NCI-H1092 treated with DMSO at 0.1 percent for 48 hours (cell line): ENCODE data around the gene GRB10.
"Not testable (repeated sequence)": the region's sequence is repeated elsewhere in the genome, so short reads cannot be mapped to it uniquely, and the experiment has no call there.

ENCODE experiments used
- DNase-seq: peaks from one replicate; lab custom pipeline; 2025; lab: John Stamatoyannopoulos, UW

Gene GRB10

DNA sequence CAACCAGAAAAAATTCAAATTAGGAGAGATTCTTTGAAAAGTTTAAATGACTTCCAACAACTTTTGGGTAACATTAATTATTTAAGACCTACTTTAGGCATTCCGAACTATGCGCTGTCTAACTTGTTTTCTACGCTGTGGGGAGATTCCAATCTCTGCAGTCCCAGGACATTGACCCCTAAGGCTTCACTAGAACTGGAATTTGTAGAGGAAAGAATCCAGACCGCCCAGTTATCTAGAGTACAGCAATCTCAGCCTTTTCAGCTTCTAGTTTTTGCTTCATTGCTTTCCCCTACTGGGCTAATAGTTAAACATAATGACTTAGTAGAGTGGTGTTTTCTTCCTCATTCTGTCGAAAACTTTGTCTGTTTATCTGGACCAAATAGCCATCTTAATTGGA, 202.6 kb downstream of the GRB10 start:
- DNase-seq = no peak

DNA sequence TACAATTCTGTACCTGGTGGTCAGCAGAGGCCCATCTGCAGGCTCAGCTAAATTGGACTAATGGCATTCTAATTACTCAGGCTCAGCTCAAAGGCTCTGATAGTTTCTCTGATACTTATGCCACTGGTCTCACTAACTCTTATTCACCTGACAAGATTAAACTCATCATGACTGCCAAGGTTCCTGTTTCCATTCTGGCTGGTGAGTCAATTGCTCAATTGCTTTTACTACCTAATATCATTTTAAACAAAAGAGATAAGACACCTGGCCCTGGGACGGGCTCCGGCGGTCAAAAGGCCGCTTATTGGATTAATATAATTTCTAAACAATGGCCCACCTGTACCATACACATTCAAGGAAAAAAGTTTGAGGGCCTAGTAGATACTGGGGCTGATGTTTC, 204.6 kb downstream of the GRB10 start:
- not testable (repeated sequence) for DNase-seq

DNA sequence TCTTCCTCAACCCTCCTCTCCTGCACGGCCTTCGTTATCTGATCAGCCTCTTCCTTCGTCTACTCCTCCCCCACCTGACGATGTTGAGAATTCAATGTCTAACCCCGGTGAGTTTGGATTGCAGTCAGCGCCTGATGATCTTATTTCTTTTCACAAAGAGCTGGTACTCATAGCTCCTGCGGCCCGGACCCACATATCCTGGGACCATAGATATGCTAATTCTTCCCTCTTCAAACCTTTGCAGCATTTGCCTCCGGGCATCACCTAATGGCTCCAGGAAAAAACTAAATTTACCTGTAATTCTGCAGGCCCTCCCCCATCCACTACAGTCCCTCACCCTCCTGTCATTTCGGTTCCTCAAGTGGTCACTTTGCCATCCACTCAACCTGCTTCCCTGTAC, 205.1 kb downstream of the GRB10 start:
- DNase-seq = no peak

GRCh38 chr7:50576388-50576787, 206.3 kb downstream of the GRB10 start:
- not testable (repeated sequence) for DNase-seq

- DNase-seq = no peak
Observed at GRCh38 chr7:50567715-50568261, 214.9 kb downstream of the GRB10 start.

DNA sequence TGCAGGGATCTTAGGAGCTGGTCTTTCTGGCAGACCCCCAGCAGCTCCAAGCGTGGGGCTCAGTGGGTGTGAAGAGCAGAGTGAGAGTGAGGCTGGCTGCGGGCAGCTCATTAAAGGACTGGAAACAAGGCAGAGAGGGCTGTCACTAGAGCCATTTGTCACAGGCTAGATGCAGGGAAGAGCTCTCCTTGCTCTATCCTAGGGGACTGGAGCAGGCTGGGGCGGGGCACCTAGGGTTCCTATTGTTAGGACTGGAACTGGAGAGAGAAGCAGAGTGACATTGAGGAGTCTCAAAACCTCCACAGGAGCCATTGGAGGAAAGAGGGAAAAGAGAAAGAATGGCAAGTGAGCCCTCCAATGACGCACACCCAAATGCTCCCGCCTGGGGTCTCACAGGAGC, 216.7 kb downstream of the GRB10 start:
- DNase-seq = no peak

GRCh38 chr7:50565559-50565916, 217.2 kb downstream of the GRB10 start:
- no peak for DNase-seq

- DNase-seq = no peak
Observed at GRCh38 chr7:50564640-50565558, 217.8 kb downstream of the GRB10 start, which contains the start of gene DDC. Gene DDC, minus strand, starts transcription at chr7:50565405. Its CDS starts 21,320 bp downstream, at chr7:50544085.

GRCh38 chr7:50564171-50564570, 218.5 kb downstream of the GRB10 start:
- no peak for DNase-seq

DNA sequence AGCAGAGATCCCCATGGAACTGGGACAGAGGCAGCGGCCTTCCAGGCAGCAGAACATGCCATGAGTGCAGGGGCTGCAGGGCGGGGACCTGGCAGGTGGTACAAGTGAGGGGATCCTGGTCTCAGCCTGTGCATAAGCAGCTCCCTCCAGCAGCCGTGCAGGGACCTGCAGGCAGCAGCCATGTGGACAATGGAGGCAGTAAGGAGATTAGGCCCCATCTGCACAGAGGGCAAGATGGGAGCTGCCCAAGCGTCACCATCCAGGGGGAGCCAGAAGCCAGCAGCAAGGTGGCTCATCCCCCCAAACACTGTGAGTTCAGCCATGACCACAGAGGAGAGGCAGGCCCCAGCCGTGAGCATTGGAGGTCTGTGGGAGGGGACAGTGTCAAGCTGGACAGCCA, 220.6 kb downstream of the GRB10 start:
- peak; percentile 25 for DNase-seq

GRCh38 chr7:50560865-50561351, 221.8 kb downstream of the GRB10 start:
- peak; percentile 97 for DNase-seq

GRCh38 chr7:50559881-50560280, 222.8 kb downstream of the GRB10 start:
- no peak for DNase-seq

DNA sequence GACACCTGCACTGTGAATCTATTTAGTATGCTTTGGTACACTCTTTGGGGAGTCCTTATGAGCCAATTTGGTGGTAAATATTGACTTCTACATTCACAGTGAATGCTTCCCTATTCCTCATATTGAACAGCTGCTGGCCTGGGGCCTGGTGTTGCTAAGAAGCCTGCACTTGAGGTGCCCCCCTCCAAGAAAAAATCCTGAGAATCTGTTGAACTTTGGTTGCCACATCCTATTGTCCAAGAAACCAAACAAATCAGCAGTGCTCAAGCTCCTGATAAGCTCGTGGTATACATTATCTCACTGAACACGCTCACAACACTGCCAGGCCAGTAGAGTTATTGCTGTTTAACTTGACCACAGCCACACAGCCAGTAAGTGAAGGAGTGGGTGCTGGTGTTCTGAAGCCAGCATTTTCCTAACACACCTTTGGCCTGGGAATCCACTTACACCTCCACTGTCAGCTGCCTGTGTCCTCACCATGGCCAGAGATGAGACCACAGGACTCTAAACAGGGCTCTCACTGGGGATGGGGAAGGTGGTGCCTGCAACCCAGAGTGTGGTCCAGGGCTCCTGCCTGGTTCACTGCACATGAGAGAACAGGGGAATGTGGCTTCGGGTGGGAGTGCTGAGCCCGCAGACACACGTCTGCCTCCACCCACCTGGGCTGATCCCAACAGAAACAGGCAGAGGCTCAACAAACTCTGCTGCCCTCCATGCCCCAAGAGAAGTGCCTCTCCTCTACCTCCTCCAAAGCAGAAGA, 224.2 kb downstream of the GRB10 start:
- DNase-seq = peak; percentile 99

- no peak for DNase-seq
Observed at GRCh38 chr7:50557099-50557498, 225.6 kb downstream of the GRB10 start.

DNA sequence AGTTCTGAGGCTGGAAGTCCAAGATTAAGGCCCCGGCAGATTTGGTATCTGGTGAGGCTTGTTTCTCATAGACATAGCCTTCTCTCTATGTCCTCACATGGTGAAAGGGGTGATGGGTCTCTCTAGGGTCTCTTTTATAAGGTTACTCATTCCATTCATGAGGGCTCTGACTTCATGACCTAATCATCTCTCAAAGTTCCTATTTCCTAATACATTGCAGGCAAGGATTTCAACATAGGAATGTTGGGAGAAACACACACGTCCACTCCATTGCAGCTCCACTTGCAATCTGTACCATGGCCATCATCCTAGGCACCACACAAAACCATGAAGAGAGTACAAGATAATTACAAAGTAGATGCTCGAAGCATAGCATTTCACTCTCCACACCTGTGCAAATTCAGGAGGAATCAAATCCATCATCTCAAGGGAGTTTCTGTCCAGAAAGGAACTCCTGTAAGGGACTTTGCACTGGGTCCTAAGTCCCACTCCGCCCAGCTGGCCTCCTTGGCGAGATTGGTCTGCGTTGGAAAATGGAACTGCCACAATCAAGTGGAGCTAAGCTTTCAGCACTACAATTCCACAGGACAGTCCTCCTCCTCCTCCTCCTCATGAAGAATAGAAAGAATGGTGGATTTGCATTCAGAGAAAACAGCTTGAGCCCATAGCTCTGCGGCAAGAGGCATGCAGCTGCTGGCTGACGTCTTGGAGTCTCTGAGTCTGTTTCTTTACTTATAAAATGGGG, 226.3 kb downstream of the GRB10 start:
- no peak for DNase-seq

DNA sequence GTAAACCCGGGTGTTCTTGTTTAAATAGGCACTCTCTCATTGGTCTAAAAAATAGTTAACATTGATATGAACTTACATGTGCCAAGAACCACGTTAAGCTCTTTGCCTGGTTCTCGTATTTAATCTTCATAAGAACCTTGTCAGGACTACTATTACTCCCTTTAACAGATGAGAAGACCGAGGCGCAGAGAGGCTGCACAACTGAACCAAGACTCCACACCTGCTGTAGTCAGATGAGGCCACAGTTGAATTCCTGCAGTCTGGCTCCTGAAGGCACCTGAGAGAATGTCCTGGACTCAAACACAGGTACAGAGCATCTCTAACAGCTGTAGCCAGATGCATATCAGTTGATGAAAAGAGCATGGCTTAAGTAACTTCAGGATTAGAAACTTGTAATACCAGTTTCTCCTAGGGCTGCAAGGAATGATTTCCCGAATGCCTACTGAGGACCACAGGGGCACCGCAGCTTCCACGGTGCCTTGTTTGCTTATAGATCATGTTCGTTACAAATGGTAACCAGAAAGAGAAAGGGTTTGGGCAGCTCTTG, 227.0 kb downstream of the GRB10 start:
- DNase-seq = no peak

DNA sequence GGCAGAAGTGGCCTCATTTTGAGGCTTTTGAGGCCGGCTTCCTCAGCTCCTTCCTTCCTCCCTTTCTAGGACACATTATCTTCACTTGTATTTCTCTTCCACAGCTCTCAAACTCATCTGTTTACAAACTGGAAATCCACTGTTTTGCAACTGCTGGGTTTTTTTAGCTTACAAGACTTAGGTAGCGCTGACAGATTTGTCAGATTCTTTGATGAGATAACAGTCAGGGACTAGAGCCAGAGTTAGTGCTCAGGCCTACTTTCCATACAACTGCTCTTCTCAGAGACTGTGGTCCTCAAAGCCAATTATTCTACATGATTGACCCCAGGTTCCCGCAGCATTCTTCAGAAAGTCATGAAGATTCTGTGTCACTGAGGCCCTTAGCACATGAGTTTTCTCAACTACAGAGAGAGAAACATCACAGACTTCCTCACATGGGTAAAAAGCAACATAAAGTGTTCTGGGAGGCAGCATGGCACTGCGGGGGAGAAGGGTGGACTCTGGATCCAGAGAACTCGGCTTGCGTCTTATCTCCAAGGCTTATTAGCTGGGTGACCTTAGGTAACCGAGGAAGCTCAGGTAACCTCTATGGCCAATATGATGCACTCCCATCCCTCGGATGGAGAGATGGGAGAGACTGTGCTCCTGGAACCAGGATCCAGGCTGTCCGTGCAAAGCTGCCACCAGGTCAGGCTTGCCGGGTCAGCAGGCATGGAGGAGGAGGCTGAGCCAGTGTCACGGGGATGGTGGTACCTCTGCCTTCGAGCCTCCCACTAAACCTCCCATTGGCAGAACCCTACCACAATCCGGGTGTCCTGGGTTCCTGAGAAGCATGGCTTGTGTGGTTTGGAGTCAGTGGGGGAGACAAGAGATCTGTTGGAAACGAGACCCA, 228.0 kb downstream of the GRB10 start:
- no peak for DNase-seq

- DNase-seq = no peak
Observed at GRCh38 chr7:50553973-50554372, 228.7 kb downstream of the GRB10 start.

- DNase-seq = no peak
Observed at GRCh38 chr7:50552921-50553320, 229.8 kb downstream of the GRB10 start.

DNA sequence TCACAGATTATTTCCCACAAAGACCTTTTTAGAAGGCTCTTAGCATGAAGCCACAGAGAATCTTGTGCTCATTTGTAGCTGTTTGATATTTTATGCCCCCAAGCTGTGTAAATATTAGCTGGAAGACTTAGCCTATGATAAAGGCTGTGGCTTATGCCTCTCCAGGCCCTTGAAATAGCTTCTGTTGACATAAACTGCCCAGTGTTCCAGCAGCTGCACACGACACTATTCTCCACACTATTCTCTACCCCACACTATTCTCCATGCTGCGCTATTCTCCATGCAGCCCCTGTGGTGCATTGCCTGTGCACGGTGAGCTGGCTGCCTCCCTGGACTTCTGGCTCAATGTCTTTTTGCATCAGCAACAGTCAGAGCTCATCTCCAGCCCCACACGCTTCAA, 230.6 kb downstream of the GRB10 start:
- peak; percentile 100 for DNase-seq

DNA sequence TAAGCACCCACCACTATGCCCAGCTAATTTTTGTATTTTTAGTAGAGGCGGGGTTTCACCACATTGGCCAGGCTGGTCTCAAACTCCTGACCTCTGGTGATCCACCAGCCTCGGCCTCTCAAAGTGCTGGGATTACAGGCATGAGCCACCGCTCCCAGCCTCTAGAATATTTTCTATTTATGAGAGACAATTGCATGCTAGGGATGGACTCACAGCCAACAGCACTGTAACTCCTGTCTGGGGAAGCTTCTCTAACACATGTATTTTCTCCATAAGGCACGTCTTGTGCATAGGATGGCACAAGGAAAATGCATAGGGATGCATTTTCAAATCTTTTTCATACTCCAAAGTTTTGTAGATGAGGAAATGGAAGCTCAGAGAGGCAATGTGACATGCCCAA, 237.1 kb downstream of the GRB10 start:
- not testable (repeated sequence) for DNase-seq
